Activated naive CD4-positive, alpha-beta T cell treated with anti-CD3 and anti-CD28 coated beads for 36 hours (primary cell): ENCODE data around the gene IL36B. TPM values are rescaled to one million over a fixed set of nuclear protein-coding genes. Genes with fewer than 3 reads are reported as not detected.

Experiments used
- CTCF ChIA-PET: fragments of 350-600 bp; sonication (Branson Sonifier 250); formaldehyde crosslinking; loops from one replicate; lab custom pipeline; 2021; ENCODE audit warnings: antibody characterized with exemption; lab: Charles Lee
- DNase-seq: peaks from one replicate; pipeline ENCODE4 v3.0.0-alpha.2; 2020
- H3K27ac Mint-ChIP-seq: one replicate; pipeline ENCODE4 v1.8.0; 2021; ENCODE audit warnings: mild to moderate bottlenecking, mixed read lengths
- H3K27me3 Mint-ChIP-seq: one replicate; pipeline ENCODE4 v1.8.0; 2021; ENCODE audit warnings: low read depth, mixed read lengths
- H3K36me3 Mint-ChIP-seq: one replicate; pipeline ENCODE4 v1.8.0; 2021; ENCODE audit warnings: low read depth, mixed read lengths
- H3K4me1 Mint-ChIP-seq: one replicate; pipeline ENCODE4 v1.8.0; 2021; ENCODE audit warnings: low read depth, mixed read lengths
- H3K4me3 Mint-ChIP-seq: one replicate; pipeline ENCODE4 v1.8.0; 2021; ENCODE audit warnings: mild to moderate bottlenecking, moderate library complexity, mixed read lengths
- H3K9me3 Mint-ChIP-seq: one replicate; pipeline ENCODE4 v1.8.0; 2021; ENCODE audit warnings: mixed read lengths
- intact Hi-C: fragments of 100-400 bp; cut with micrococcal nuclease; formaldehyde crosslinking; loops from one replicate; pipeline ENCODE4 v1.15.1; 2023
- total RNA-seq, 2 experiments: library from RNA; stranded (reverse); gene quantifications; one replicate each; pipeline ENCODE4 v1.2.3, GENCODE V29; 2021

The IL36B gene
- total RNA-seq, 2 experiments from 2014 or later = not detected

DNA sequence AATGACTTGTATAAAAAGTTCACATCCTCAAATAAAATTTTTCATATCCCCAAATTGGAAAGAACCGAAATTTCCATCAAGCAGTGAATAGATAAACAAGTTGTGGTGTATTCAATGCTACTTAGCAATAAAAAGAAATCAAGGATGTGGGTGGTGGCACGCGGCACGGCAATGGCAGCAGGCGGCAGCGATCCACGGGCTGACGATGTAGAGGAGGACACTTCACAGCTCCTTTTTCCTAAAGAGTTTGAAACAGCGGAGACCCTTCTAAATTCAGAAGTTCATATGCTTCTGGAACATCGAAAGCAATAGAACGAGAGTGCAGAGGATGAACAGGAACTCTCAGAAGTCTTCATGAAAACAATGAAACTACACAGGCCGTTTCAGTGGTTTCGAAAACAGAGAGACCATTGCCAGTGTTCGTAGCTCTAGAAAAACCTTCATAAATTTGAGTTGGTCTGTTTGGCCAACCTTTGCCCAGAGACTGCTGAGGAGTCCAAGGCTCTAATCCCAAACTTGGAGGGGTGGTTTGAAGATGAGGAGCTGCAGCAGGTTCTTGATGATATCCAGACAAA lies 57.2 kb downstream of the IL36B start:
- Mint-ChIP-seq H3K27me3 (no peaks in the 10 kb centered on the region), H3K27ac (peak overlapping the region; percentile 60), H3K36me3 (peaks cover 8% of the 10 kb centered on the region), H3K4me3 (peak overlapping the region; percentile 67), H3K9me3 (peaks cover 30% of the 10 kb centered on the region), H3K4me1 (peaks cover 34% of the 10 kb centered on the region)
- intact Hi-C loops = loop anchor here (5.0 kb wide), 1 partner anchor 62 kb away; the partner anchor contains the start of gene IL36RN
- CTCF ChIA-PET = no interaction called here
- DNase-seq = peak; percentile 49

DNA sequence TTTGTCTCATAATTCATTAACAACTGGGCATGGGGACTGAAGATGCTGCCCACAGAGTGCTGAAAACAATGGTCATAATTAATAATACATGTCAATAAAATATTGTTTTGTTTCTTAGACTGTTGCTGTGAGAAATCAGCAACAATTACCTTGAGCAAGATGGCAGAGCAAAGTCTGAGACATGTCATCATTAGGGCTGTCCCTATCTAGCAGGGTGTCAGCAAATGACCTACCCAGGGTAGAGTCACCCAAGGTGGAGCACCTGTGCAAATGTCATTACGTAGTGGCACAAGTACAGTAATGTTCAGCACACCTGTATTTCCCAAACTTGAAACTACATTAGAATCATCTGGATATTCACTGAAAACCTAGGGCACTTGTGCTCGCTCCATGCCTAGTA lies 58.0 kb downstream of the IL36B start:
- intact Hi-C loops = loop anchor here (5.0 kb wide), 1 partner anchor 63 kb away; the partner anchor contains the start of gene IL36RN

DNA sequence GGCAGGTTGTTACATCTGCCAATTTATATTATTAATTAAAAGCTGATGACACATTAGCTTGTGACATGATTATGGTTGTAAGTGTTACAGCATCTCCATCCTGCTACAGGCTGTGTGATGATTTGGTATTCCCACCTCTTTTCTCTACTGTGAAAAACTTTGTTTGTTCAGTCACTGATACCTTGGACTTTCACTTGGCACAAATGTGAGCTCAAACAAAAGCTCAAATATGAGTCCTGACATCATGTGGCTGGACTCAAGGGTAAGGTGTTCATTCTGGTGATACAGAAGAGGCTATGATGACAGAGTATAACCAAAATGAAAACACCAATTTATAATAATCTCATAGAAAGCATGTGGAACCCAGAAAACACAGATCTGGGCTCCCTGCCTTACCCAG lies 58.8 kb downstream of the IL36B start:
- no peak overlapping the region for H3K27ac Mint-ChIP-seq

More for the DNA sequence above, 58.0 kb downstream of the IL36B start:
- Mint-ChIP-seq H3K4me1 (peaks cover 34% of the 10 kb centered on the region), H3K27me3 (no peaks in the 10 kb centered on the region), H3K4me3 (no peak overlapping the region), H3K9me3 (peaks cover 26% of the 10 kb centered on the region), H3K27ac (no peak overlapping the region), H3K36me3 (peaks cover 4% of the 10 kb centered on the region)
- DNase-seq = no peak
- CTCF ChIA-PET = no interaction called here

GRCh38 chr2:112989611-112990010 lies 63.1 kb downstream of the IL36B start:
- H3K36me3 Mint-ChIP-seq = peaks cover 1% of the 10 kb centered on the region
- H3K4me3 Mint-ChIP-seq = no peak overlapping the region
- CTCF ChIA-PET = no interaction called here
- H3K27ac Mint-ChIP-seq = no peak overlapping the region
- intact Hi-C loops = no loop called here
- no peaks in the 10 kb centered on the region for H3K27me3 Mint-ChIP-seq
- peaks cover 18% of the 10 kb centered on the region for H3K4me1 Mint-ChIP-seq
- no peak for DNase-seq
- H3K9me3 Mint-ChIP-seq = peaks cover 18% of the 10 kb centered on the region

More for the DNA sequence above, 58.8 kb downstream of the IL36B start:
- intact Hi-C loops = no loop called here
- DNase-seq = no peak
- Mint-ChIP-seq H3K4me3 (no peak overlapping the region), H3K27me3 (no peaks in the 10 kb centered on the region), H3K9me3 (peaks cover 21% of the 10 kb centered on the region), H3K36me3 (peaks cover 1% of the 10 kb centered on the region), H3K4me1 (peaks cover 34% of the 10 kb centered on the region)
- CTCF ChIA-PET = no interaction called here

- Mint-ChIP-seq H3K36me3 (no peaks in the 10 kb centered on the region), H3K27ac (peak overlapping the region; percentile 31), H3K4me1 (peaks cover 22% of the 10 kb centered on the region), H3K27me3 (no peaks in the 10 kb centered on the region), H3K4me3 (no peak overlapping the region), H3K9me3 (peaks cover 6% of the 10 kb centered on the region)
- intact Hi-C loops = no loop called here
- CTCF ChIA-PET = interaction anchor here (0.6 to 1.0 kb wide), 2 partner anchors 12 to 165 kb away, joined by 3 read pairs; no protein-coding TSS in a partner anchor
- DNase-seq = peak; percentile 59
Observed at GRCh38 chr2:112985090-112985489, 67.6 kb downstream of the IL36B start.

DNA sequence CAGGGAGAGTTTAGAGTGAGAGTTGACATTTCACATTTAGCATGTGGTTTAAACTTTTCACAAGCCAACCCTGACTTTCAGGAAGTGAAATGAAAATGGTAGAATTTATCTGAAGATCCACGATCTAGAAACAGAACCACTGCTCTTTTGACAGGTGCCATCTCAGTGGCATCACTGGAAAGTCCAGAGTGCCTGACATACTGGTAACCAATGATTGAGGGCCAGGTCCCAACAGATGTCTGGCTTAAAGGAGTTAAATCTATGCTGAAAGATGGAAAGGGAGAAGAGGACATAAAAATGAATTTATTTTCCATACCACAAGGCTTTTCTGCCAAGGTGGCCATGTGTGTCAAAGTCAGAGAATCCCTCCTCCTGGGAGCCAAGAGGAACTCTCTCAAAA lies 72.1 kb downstream of the IL36B start:
- Mint-ChIP-seq H3K27ac (peak overlapping the region; percentile 67), H3K9me3 (no peaks in the 10 kb centered on the region), H3K27me3 (no peaks in the 10 kb centered on the region), H3K4me1 (peaks cover 43% of the 10 kb centered on the region), H3K36me3 (no peaks in the 10 kb centered on the region), H3K4me3 (no peak overlapping the region)
- DNase-seq = peak; percentile 48
- CTCF ChIA-PET = interaction anchor here (2.3 kb wide), 1 partner anchor 22 kb away, joined by 9 read pairs; no protein-coding TSS in a partner anchor
- intact Hi-C loops = loop anchor here (1.0 kb wide), 1 partner anchor 16 kb away; no protein-coding TSS in a partner anchor

- no peak overlapping the region for H3K27ac Mint-ChIP-seq
- no peak overlapping the region for H3K4me3 Mint-ChIP-seq
- CTCF ChIA-PET = interaction anchor here (0.9 to 2.3 kb wide), 3 partner anchors 19 to 70 kb away, joined by 3 to 9 read pairs (median 5); no protein-coding TSS in a partner anchor
- H3K9me3 Mint-ChIP-seq = no peaks in the 10 kb centered on the region
- no peaks in the 10 kb centered on the region for H3K27me3 Mint-ChIP-seq
- intact Hi-C loops = loop anchor here (1.0 kb wide), 1 partner anchor 17 kb away; no protein-coding TSS in a partner anchor
- no peaks in the 10 kb centered on the region for H3K36me3 Mint-ChIP-seq
- H3K4me1 Mint-ChIP-seq = peaks cover 38% of the 10 kb centered on the region
- no peak for DNase-seq
Observed at GRCh38 chr2:112979731-112980130, 72.9 kb downstream of the IL36B start.

GRCh38 chr2:112977559-112978056 lies 75.1 kb downstream of the IL36B start, which contains the start of gene IL36G:
TSS of gene IL36G (plus strand) at chr2:112978006. CDS start at chr2:112978639, 633 bp downstream.
- Mint-ChIP-seq H3K4me1 (peaks cover 34% of the 10 kb centered on the region), H3K27me3 (no peaks in the 10 kb centered on the region), H3K4me3 (no peak within 1 kb of the TSS), H3K27ac (no peak within 1 kb of the TSS), H3K9me3 (no peaks in the 10 kb centered on the region), H3K36me3 (no peaks in the 10 kb centered on the region)
- intact Hi-C loops = no loop called here
- peak; percentile 20 for DNase-seq
- CTCF ChIA-PET = interaction anchor here (0.6 to 0.8 kb wide), 2 partner anchors 14 to 53 kb away, joined by 3 to 5 read pairs; no protein-coding TSS in a partner anchor

Other genes with a start within 250 kb of the IL36B start
- not detected for gene IL1B, start 216.1 kb downstream of the IL36B start, total RNA-seq
- not detected for gene IL37, start 141.7 kb downstream of the IL36B start, total RNA-seq
- gene IL36G, start 74.9 kb downstream of the IL36B start, total RNA-seq = not detected
- gene IL36A, start 47.4 kb downstream of the IL36B start, total RNA-seq = not detected
- gene IL36RN, start 6.3 kb upstream of the IL36B start, total RNA-seq = not detected
- gene IL1F10, start 15.1 kb upstream of the IL36B start, total RNA-seq = not detected
- gene IL1RN, start 74.7 kb upstream of the IL36B start, total RNA-seq = 1 to 10 TPM in 1 of 2 experiments, under 1 TPM in 1; 0.77 to 1.2 TPM
- 10 to 100 TPM; 85.9 to 87.4 TPM for gene PSD4, start 121.1 kb upstream of the IL36B start, total RNA-seq
- gene PAX8, start 226.1 kb upstream of the IL36B start, total RNA-seq = 1 to 10 TPM; 2.0 to 2.8 TPM